ENCODE measurements around the gene ASRGL1.

Gene ASRGL1

DNA sequence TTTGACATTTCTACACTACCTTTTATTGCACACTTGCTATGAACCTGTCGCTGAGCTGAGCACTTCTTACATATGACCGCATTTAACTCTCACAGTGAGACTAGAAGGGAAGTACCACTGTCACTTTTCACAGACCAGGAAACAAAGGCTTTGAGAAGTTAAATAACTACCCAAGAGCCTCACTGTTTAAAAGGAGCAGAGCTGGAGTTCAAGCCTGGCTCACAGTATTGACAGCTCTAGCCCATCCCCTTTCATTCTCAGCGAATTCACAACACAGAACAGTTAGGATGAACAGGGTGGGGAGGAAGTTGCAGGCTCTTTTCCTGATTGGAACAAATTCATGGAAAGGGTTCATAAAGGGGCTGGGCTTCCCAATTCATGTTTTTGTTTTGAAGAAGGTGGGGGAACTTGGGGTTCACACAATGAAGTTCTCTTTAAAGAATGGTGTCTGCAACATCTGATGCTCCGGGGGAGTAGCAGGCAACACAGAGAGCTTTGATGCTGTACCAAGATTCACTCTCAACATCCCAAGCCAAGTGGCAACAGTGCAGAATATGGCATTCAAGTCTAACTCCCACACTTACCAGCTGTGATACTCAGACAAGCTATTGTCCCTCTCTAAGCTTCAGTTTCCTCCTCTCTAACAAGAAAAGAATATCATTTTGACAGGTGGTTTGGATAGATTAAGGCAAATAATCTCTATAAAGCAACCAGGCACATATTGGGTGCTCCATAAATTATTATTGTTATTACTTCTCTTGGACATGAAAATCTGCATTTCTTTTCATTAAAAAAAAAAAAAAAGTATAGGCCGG lies 98.8 kb downstream of the ASRGL1 start:
- Mint-ChIP-seq H3K4me3 (no peak overlapping the region), H3K27me3 (peaks cover 22% of the 10 kb centered on the region), H3K4me1 (peaks cover 32% of the 10 kb centered on the region), H3K36me3 (no peaks in the 10 kb centered on the region), H3K9me3 (no peaks in the 10 kb centered on the region), H3K27ac (no peak overlapping the region)
- CTCF ChIA-PET = interaction anchor here (0.6 to 1.7 kb wide), 6 partner anchors 11 to 107 kb away, joined by 3 to 6 read pairs (median 4); no protein-coding TSS in a partner anchor
- DNase-seq = no peak

GRCh38 chr11:62437616-62438015 lies 100.4 kb downstream of the ASRGL1 start:
- CTCF ChIA-PET = interaction anchor here (1.1 to 1.7 kb wide), 2 partner anchors 13 to 43 kb away, joined by 4 to 7 read pairs; no protein-coding TSS in a partner anchor
- Mint-ChIP-seq H3K9me3 (no peaks in the 10 kb centered on the region), H3K4me3 (no peak overlapping the region)

GRCh38 chr11:62438641-62439040 lies 101.4 kb downstream of the ASRGL1 start:
- Mint-ChIP-seq H3K36me3 (no peaks in the 10 kb centered on the region), H3K27me3 (peaks cover 19% of the 10 kb centered on the region), H3K9me3 (no peaks in the 10 kb centered on the region), H3K4me3 (no peak overlapping the region), H3K27ac (no peak overlapping the region), H3K4me1 (peaks cover 16% of the 10 kb centered on the region)
- DNase-seq = no peak
- CTCF ChIA-PET = interaction anchor here (1.2 kb wide), 1 partner anchor 43 kb away, joined by 3 read pairs; no protein-coding TSS in a partner anchor

More at GRCh38 chr11:62437616-62438015, 100.4 kb downstream of the ASRGL1 start:
- Mint-ChIP-seq H3K36me3 (no peaks in the 10 kb centered on the region), H3K4me1 (peaks cover 20% of the 10 kb centered on the region), H3K27ac (no peak overlapping the region), H3K27me3 (peaks cover 16% of the 10 kb centered on the region)
- DNase-seq = no peak

DNA sequence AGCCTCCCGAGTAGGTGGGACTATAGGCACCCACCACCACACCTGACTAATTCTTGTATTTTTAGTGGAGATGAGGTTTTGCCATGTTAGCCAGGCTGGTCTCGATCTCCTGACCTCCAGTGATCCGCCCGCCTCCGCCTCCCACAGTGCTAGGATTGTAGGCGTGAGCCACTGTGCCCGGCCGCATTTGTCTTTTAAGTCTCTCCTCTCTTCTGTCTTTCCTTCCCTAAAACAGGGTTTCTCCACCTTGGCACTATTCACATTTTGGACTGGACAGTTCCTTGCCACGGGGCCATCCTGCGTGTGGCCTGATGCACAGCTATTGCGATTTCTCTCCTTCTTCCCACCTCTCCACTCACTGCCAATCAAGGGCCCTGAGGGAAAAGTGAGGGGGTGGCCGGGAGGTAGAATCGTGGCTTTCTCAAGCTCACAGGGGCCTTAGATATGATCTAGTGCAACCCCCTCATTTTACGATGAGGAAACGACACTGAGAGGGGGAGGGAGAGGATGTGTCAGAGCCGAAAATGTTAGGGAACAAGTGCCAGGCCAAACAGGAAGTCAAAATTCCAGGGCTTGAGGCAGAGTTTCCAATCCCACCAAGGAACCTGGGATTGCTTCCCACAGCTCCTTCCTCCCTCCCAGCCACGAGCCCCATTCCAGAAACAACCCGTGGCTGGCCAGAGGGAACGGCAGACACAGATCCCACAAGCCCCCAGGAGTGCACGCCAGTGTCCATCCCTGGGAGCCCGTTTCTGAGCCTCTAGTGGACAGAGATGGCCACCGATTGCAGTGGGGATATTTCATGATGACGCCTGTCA lies 102.7 kb downstream of the ASRGL1 start:
- Mint-ChIP-seq H3K27me3 (peaks cover 25% of the 10 kb centered on the region), H3K9me3 (no peaks in the 10 kb centered on the region), H3K27ac (no peak overlapping the region), H3K4me1 (peaks cover 18% of the 10 kb centered on the region), H3K36me3 (no peaks in the 10 kb centered on the region), H3K4me3 (no peak overlapping the region)
- DNase-seq = no peak
- CTCF ChIA-PET = interaction anchor here (1.2 to 1.3 kb wide), 2 partner anchors 44 to 121 kb away, joined by 3 to 4 read pairs; no protein-coding TSS in a partner anchor

Data from activated naive CD4-positive, alpha-beta T cell treated with anti-CD3 and anti-CD28 coated beads, Interleukin-2, amount 10 ng/mL, durations not matched to agents 7 days and 5 days (primary cell).